ENCODE data around the gene DYSF.

DNA sequence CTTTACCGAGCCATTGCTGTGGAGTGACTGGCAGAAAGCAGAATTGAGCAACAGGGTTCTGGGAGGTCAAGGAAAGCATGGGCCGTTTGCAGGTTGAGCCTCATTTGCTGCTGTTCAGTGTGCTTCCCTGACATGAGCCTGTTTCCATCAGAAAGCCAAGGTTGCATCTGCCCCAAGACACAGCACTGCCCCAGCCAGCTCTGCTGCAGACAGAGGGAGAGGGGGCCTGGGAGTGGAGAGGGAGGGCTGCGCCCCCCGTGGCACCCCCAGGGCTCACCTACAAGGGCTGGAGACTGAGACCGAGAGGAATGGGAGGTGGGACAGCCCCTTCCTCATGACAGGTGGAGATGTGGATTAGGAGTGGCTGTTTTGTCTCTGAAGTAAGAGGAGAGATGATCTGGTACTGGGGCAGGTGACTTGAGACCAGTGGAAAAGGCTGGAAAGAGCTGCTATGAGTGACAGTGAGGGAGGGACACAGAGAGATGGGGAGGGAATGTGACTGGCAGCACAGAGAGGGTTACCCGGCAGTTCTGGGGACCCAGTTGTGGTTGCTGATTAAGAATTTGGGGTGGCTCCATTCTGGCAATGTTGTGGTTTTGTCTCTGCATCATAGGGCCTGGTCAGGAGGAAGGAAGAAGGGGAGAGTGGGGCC, 218.0 kb downstream of the DYSF start:
- TF ChIP-seq POLR2A (IDR thresholded peaks at IDR 0.05; ENCODE audit: low read depth) (no peak), POLR2AphosphoS5 (IDR thresholded peaks at IDR 0.05) (no peak), EP300 (IDR thresholded peaks at IDR 0.05) (no peak)
- TF ChIP-seq, protein P1, sequence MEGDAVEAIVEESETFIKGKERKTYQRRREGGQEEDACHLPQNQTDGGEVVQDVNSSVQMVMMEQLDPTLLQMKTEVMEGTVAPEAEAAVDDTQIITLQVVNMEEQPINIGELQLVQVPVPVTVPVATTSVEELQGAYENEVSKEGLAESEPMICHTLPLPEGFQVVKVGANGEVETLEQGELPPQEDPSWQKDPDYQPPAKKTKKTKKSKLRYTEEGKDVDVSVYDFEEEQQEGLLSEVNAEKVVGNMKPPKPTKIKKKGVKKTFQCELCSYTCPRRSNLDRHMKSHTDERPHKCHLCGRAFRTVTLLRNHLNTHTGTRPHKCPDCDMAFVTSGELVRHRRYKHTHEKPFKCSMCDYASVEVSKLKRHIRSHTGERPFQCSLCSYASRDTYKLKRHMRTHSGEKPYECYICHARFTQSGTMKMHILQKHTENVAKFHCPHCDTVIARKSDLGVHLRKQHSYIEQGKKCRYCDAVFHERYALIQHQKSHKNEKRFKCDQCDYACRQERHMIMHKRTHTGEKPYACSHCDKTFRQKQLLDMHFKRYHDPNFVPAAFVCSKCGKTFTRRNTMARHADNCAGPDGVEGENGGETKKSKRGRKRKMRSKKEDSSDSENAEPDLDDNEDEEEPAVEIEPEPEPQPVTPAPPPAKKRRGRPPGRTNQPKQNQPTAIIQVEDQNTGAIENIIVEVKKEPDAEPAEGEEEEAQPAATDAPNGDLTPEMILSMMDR (IDR thresholded peaks at IDR 0.05): no peak
